Parathyroid adenoma (tissue), 2 donors: ENCODE measurements around the gene MOCS3.
"Not testable (repeated sequence)": the region's sequence is repeated elsewhere in the genome, so short reads cannot be mapped to it uniquely, and the experiment has no call there.

Source experiments
- H2AFZ ChIP-seq: fragments of 300-600 bp; sonication (generic); one replicate; pipeline ENCODE4 v1.7.0; 2017; ENCODE audit warnings: antibody characterized with exemption, mild to moderate bottlenecking
- H3K27ac ChIP-seq: fragments of 300-600 bp; sonication (generic); one replicate; pipeline ENCODE4 v1.7.0; 2017
- H3K27me3 ChIP-seq: fragments of 300-600 bp; sonication (generic); one replicate; pipeline ENCODE4 v1.7.0; 2017; ENCODE audit warnings: low read length; ENCODE audit not compliant: control insufficient read depth, insufficient read depth
- H3K36me3 ChIP-seq: fragments of 300-600 bp; sonication (generic); one replicate; pipeline ENCODE4 v1.7.0; 2017; ENCODE audit warnings: low read length; ENCODE audit not compliant: control insufficient read depth, insufficient read depth
- H3K4me1 ChIP-seq: fragments of 300-600 bp; sonication (generic); one replicate; pipeline ENCODE4 v1.7.0; 2017; ENCODE audit warnings: control low read depth
- H3K4me2 ChIP-seq: fragments of 300-600 bp; sonication (generic); one replicate; pipeline ENCODE4 v1.7.0; 2017; ENCODE audit warnings: low read length
- H3K4me3 ChIP-seq: fragments of 300-600 bp; sonication (generic); one replicate; pipeline ENCODE4 v1.7.0; 2017; ENCODE audit warnings: low read depth, low read length
- H3K79me2 ChIP-seq: fragments of 300-600 bp; sonication (generic); one replicate; pipeline ENCODE4 v1.7.0; 2017; ENCODE audit warnings: control low read depth
- H3K9ac ChIP-seq: fragments of 300-600 bp; sonication (generic); one replicate; pipeline ENCODE4 v1.7.0; 2017; ENCODE audit warnings: mild to moderate bottlenecking
- H3K9me3 ChIP-seq: fragments of 300-600 bp; sonication (generic); one replicate; pipeline ENCODE4 v1.7.0; 2017; ENCODE audit warnings: low read length; ENCODE audit not compliant: control insufficient read depth
- TF ChIP-seq, protein P1 (sequence below): fragments of 300-600 bp; sonication (generic); IDR thresholded peaks from one replicate; pipeline ENCODE4 v1.7.0; 2017; ENCODE audit warnings: antibody characterized with exemption, mild to moderate bottlenecking
- donor health status: primary hyperparathyroidism.

MOCS3 gene

DNA sequence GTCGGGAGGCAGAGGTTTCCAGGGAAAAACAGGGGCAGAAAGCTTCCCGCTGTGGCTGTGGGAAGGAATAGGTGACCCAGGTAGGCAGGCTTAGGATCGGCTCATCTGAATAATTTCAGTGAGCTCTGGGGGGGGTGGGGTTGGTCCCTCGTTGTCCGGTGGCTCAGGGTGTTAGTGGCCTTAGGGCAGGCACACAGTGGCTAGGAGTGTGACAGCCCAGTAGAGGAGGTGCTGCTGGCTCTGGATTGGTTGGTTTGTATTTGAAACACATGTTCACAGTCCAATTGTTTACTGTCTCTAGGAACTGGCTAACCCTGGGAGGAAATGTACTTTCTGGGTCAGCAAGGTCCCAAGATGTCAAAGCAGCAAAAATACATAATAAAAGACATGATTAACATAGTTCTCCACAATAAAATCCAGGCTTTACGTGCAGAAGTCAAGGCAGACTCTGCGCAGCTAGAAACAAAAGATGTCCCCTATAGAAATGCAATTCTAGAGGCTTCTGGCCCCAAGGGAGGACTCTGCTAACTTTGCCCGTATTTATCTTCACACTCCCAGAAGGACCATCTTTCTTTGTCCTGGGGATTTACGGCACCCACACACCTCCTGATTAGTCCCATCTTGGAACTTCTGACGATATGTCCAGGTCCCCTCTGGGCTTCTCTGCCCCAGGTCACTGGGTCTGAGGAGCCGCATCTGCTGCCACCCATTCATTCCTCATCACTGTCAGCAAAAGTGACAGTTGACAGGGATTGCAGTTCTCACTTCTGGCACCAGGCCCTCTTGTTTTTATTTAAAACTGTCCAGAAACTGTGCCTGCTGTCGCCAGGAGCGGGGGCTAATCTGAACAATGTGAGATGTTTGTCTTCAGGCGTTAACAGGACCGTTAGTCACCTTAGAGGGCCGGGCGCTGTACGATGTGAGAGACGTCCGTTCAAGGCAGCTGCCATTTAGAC, 18.7 kb downstream of the MOCS3 start:
- H3K27me3 ChIP-seq, result no peaks in the 10 kb centered on the region
- H3K4me3 ChIP-seq, result no peak overlapping the region

DNA sequence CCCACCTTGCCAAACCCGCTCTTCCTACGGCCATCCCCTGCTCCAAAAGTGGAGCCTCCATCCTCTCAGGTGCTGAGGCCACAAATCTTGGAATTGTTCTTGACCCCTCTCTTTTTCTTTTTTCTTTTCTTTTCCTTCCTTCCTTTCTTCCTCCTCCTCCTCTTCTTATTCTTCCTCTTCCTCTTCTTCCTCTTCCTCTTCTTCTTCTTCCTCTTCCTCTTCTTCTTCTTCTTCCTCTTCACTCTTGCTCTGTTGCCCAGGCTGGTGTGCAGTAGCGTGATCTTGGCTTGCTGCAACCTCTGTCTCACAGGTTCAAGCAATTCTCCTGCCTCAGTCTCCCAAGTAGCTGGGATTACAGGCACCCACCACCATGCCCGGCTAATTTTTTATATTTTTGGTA, 19.9 kb downstream of the MOCS3 start:
- H3K9ac ChIP-seq, H3K79me2 ChIP-seq, H3K27me3 ChIP-seq: not testable (repeated sequence)

More for the DNA sequence above, 18.7 kb downstream of the MOCS3 start:
- Histone ChIP-seq H3K4me2 (no peak overlapping the region), H3K79me2 (no peaks in the 10 kb centered on the region), H3K9ac (no peak overlapping the region), H3K36me3 (no peaks in the 10 kb centered on the region), H3K27ac (no peak overlapping the region), H3K9me3 (no peaks in the 10 kb centered on the region), H3K4me1 (peaks cover 9% of the 10 kb centered on the region), H2AFZ (no peak overlapping the region)
- TF ChIP-seq, protein P1, sequence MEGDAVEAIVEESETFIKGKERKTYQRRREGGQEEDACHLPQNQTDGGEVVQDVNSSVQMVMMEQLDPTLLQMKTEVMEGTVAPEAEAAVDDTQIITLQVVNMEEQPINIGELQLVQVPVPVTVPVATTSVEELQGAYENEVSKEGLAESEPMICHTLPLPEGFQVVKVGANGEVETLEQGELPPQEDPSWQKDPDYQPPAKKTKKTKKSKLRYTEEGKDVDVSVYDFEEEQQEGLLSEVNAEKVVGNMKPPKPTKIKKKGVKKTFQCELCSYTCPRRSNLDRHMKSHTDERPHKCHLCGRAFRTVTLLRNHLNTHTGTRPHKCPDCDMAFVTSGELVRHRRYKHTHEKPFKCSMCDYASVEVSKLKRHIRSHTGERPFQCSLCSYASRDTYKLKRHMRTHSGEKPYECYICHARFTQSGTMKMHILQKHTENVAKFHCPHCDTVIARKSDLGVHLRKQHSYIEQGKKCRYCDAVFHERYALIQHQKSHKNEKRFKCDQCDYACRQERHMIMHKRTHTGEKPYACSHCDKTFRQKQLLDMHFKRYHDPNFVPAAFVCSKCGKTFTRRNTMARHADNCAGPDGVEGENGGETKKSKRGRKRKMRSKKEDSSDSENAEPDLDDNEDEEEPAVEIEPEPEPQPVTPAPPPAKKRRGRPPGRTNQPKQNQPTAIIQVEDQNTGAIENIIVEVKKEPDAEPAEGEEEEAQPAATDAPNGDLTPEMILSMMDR, result no peak

DNA sequence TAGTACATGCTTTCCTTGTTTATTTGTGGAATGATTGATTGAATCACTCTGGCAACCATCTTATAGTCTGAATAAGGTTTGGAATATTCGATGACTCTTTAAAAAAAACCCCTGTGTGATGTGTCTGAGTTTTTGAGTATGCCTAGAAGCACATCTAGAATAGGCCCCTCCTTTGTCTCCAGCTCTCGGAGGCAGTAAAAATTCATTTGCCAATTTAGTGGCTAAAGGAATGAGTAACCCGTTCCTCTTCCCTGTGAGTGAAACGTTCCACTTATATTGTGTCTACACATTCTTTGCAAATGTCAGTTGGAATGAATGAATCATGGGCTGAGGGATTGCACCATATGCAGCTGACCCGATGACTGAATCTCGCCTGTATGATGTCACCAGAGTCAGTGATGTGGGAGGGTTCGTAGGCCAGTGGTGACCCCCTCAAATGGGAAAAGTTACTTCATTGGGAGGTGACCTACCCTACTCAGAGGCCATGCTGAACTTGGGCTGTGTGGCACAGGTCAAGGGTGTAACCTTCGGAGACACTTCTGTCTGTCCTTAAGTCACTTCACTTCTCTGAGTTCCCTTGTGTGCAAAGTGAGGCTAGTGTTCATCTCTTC, 21.6 kb downstream of the MOCS3 start:
- no peak overlapping the region for H3K4me3 ChIP-seq
- H3K27me3 ChIP-seq, result no peaks in the 10 kb centered on the region
- no peak overlapping the region for H3K4me2 ChIP-seq
- H3K9me3 ChIP-seq, result no peaks in the 10 kb centered on the region
- no peak overlapping the region for H2AFZ ChIP-seq
- no peak overlapping the region for H3K9ac ChIP-seq
- no peaks in the 10 kb centered on the region for H3K36me3 ChIP-seq
- TF ChIP-seq, protein P1, result no peak
- H3K4me1 ChIP-seq, result no peaks in the 10 kb centered on the region
- no peak overlapping the region for H3K27ac ChIP-seq
- H3K79me2 ChIP-seq, result no peaks in the 10 kb centered on the region

More for the DNA sequence above, 19.9 kb downstream of the MOCS3 start:
- H3K9me3 ChIP-seq, H3K27ac ChIP-seq, H3K4me1 ChIP-seq, H2AFZ ChIP-seq, H3K4me3 ChIP-seq, H3K4me2 ChIP-seq, H3K36me3 ChIP-seq: not testable (repeated sequence)

- Histone ChIP-seq H3K9me3 (no peaks in the 10 kb centered on the region), H3K27me3 (no peaks in the 10 kb centered on the region), H3K4me1 (no peaks in the 10 kb centered on the region), H2AFZ (no peak overlapping the region), H3K36me3 (no peaks in the 10 kb centered on the region), H3K4me3 (no peak overlapping the region), H3K9ac (no peak overlapping the region), H3K4me2 (no peak overlapping the region), H3K79me2 (no peaks in the 10 kb centered on the region), H3K27ac (no peak overlapping the region)
- TF ChIP-seq, protein P1, result peak; percentile 74
Measured at GRCh38 chr20:50980851-50981713, 22.5 kb downstream of the MOCS3 start.

DNA sequence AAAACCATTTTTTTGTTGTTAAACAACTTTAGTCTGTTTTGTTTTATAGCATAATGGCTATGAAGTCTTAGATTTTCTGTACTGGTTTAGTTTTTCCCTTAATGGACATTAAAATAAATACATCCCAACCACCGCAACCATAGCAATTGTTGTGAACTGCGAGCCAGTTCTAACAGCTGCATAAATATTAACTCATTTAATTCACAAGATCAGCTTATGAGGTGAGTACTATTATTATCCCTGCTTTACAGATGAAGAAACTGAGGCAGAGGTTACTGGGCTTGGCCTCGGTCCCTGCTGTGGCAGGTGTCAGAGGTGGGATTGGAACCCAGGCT, 23.1 kb downstream of the MOCS3 start:
- TF ChIP-seq, protein P1, result no peak
- Histone ChIP-seq H3K27ac (no peak overlapping the region), H3K4me1 (no peaks in the 10 kb centered on the region), H3K9me3 (no peaks in the 10 kb centered on the region), H3K9ac (no peak overlapping the region), H3K36me3 (no peaks in the 10 kb centered on the region), H3K4me2 (no peak overlapping the region), H3K79me2 (no peaks in the 10 kb centered on the region), H2AFZ (no peak overlapping the region), H3K4me3 (no peak overlapping the region), H3K27me3 (no peaks in the 10 kb centered on the region)
